Liver (tissue), 9 donors: ENCODE results near the gene RPS23. TPM values are rescaled to one million over a fixed set of nuclear protein-coding genes. Genes with fewer than 3 reads are reported as not detected.

ENCODE experiments used
- DNase-seq: peaks from one replicate; pipeline ENCODE4 v3.0.0-alpha.2; 2017; ENCODE audit warnings: low spot score
- H3K27ac ChIP-seq, 2 donors: one replicate each; pipeline ENCODE4 v1.7.0; 2013; ENCODE audit warnings: inconsistent platforms in 2 of 2, low read length in 2 of 2, control low read depth in 1 of 2, low read depth in 1 of 2, mild to moderate bottlenecking in 1 of 2
- H3K27me3 ChIP-seq, 4 donors: one replicate each; pipeline versions ENCODE4 v1.6.1 to v1.7.0; 2013; ENCODE audit warnings: low read length in 3 of 4, inconsistent platforms in 1 of 4, mild to moderate bottlenecking in 1 of 4, moderate library complexity in 1 of 4; ENCODE audit not compliant: control insufficient read depth in 4 of 4, insufficient read depth in 4 of 4
- H3K36me3 ChIP-seq, 4 donors: one replicate each; pipeline versions ENCODE4 v1.6.1 to v1.7.0; 2013; ENCODE audit warnings: low read length in 3 of 4, mild to moderate bottlenecking in 3 of 4, low read depth in 1 of 4, moderate library complexity in 1 of 4; ENCODE audit not compliant: control insufficient read depth in 4 of 4, insufficient read depth in 3 of 4
- H3K4me1 ChIP-seq, 4 donors: one replicate each; pipeline versions ENCODE4 v1.6.1 to v1.7.0; 2013; ENCODE audit warnings: low read length in 3 of 4, mild to moderate bottlenecking in 3 of 4, moderate library complexity in 1 of 4; ENCODE audit not compliant: control insufficient read depth in 4 of 4, insufficient read depth in 4 of 4
- H3K4me3 ChIP-seq, 3 donors: one replicate each; pipeline versions ENCODE4 v1.6.1 to v1.7.0; 2013; ENCODE audit warnings: low read length in 3 of 3, control low read depth in 1 of 3, low read depth in 1 of 3, mild to moderate bottlenecking in 1 of 3
- H3K9ac ChIP-seq, 2 donors: one replicate each; pipeline ENCODE4 v1.7.0; 2013; ENCODE audit warnings: low read length in 2 of 2, mild to moderate bottlenecking in 2 of 2, moderate library complexity in 2 of 2, control low read depth in 1 of 2, low read depth in 1 of 2
- H3K9me3 ChIP-seq, 4 donors: one replicate each; pipeline versions ENCODE4 v1.6.1 to v1.7.0; 2013; ENCODE audit warnings: low read length in 3 of 4; ENCODE audit not compliant: control insufficient read depth in 4 of 4
- ATF3 ChIP-seq: IDR thresholded peaks from 2 replicates; pipeline ENCODE4 v1.6.1; 2016; ENCODE audit warnings: antibody characterized with exemption
- CTCF ChIP-seq: fragments of 150-350 bp; IDR thresholded peaks from 2 replicates; pipeline ENCODE4 v1.5.1; 2017; ENCODE audit warnings: improper control_type of control experiment, low read depth, low read length; ENCODE audit not compliant: missing input control
- EGR1 ChIP-seq, 2 donors: IDR thresholded peaks; 2 replicates each; pipeline ENCODE4 v1.6.1; 2016 to 2018; ENCODE audit warnings: antibody characterized with exemption in 2 of 2, low read depth in 2 of 2
- FOXA1 ChIP-seq: IDR thresholded peaks from 2 replicates; pipeline ENCODE4 v1.6.1; 2016; ENCODE audit warnings: antibody characterized with exemption
- FOXA2 ChIP-seq: IDR thresholded peaks from 2 replicates; pipeline ENCODE4 v1.6.1; 2016; ENCODE audit warnings: antibody characterized with exemption
- GABPA ChIP-seq, 2 donors: IDR thresholded peaks in 1 of 2; conservative IDR thresholded peaks in 1 of 2; 2 replicates each; pipeline ENCODE4 v1.6.1; 2016; ENCODE audit warnings: antibody characterized with exemption in 2 of 2, mild to moderate bottlenecking in 1 of 2, moderate library complexity in 1 of 2
- HNF4G ChIP-seq: IDR thresholded peaks from 2 replicates; pipeline ENCODE4 v1.6.1; 2016; ENCODE audit warnings: antibody characterized with exemption
- JUND ChIP-seq, 2 donors: IDR thresholded peaks; 2 replicates each; pipeline ENCODE4 v1.6.1; 2016; ENCODE audit warnings: antibody characterized with exemption in 2 of 2
- NR2F2 ChIP-seq: IDR thresholded peaks from 2 replicates; pipeline ENCODE4 v1.6.1; 2016; ENCODE audit warnings: antibody characterized with exemption
- RAD21 ChIP-seq, 2 donors: IDR thresholded peaks; 2 replicates each; pipeline ENCODE4 v1.6.1; 2016; ENCODE audit warnings: antibody characterized with exemption in 2 of 2, mild to moderate bottlenecking in 2 of 2
- REST ChIP-seq: IDR thresholded peaks from 2 replicates; pipeline ENCODE4 v1.6.1; 2016; ENCODE audit warnings: antibody characterized with exemption, mild to moderate bottlenecking
- RXRA ChIP-seq, 2 donors: IDR thresholded peaks; 2 replicates each; pipeline ENCODE4 v1.6.1; 2017 to 2018; ENCODE audit warnings: antibody characterized with exemption in 2 of 2, mild to moderate bottlenecking in 1 of 2
- TAF1 ChIP-seq: conservative IDR thresholded peaks from 2 replicates; pipeline ENCODE4 v1.6.1; 2016; ENCODE audit warnings: antibody characterized with exemption, mild to moderate bottlenecking
- YY1 ChIP-seq: IDR thresholded peaks from 2 replicates; pipeline ENCODE4 v1.6.1; 2016; ENCODE audit warnings: antibody characterized with exemption, mild to moderate bottlenecking
- ZBTB33 ChIP-seq: IDR thresholded peaks from 2 replicates; pipeline ENCODE4 v1.6.1; 2016; ENCODE audit warnings: antibody characterized with exemption
- WGBS: extraction: QIAGEN DNeasy Blood & Tissue Kit; methylation state at CpG from one replicate; pipeline ENCODE4 v1.1.7; 2013; 5-methylcytosine and 5-hydroxymethylcytosine counted together
- polyA plus RNA-seq, 2 donors: library from polyadenylated mRNA; stranded (reverse) in 1 of 2; unstranded in 1 of 2; fragments of 200-250 nt in 1 of 2; fragments of >200 nt in 1 of 2; fragmentation: Nextera tagmentation in 1 of 2; extraction: Ambion mirVana in 1 of 2; gene quantifications; one replicate each; pipeline versions ENCODE4 v1.2.1 to v1.2.3, GENCODE V29; 2013 to 2015
- total RNA-seq, 2 donors: library from RNA; depleted of rRNA; stranded (reverse); fragments of >200 nt; gene quantifications; one replicate each; pipeline ENCODE4 v1.2.3, GENCODE V29; 2014
- donor health status: healthy.
- donor health status: healthy.
- donor health status: healthy.
- donor health status: healthy.
- donor health status: healthy.

Gene RPS23
- total and polyA plus RNA-seq, 4 donors = 447 to 1,610 (median 618) TPM

- no peak overlapping the region for H3K9ac ChIP-seq
- no peaks in the 10 kb centered on the region for H3K9me3 ChIP-seq
- H3K4me3 ChIP-seq = no peak overlapping the region
- no peak for DNase-seq
- no peaks in the 10 kb centered on the region for H3K27me3 ChIP-seq
- peaks cover 0 to 6% (median under 1%) of the 10 kb centered on the region in 4 donors for H3K36me3 ChIP-seq
- 93% methylated on average over 4 of the region's 4 CpGs for WGBS
- no peak overlapping the region for H3K27ac ChIP-seq
- no peaks in the 10 kb centered on the region for H3K4me1 ChIP-seq
- TF ChIP-seq NR2F2 (no peak), YY1 (no peak), FOXA2 (no peak)
Observed at GRCh38 chr5:82309091-82309531, 31.0 kb upstream of the RPS23 start.

GRCh38 chr5:82308416-82308815 lies 30.3 kb upstream of the RPS23 start:
- no peak for DNase-seq
- Histone ChIP-seq H3K27me3 (no peaks in the 10 kb centered on the region), H3K27ac (no peak overlapping the region), H3K9me3 (no peaks in the 10 kb centered on the region), H3K4me3 (no peak overlapping the region), H3K9ac (no peak overlapping the region), H3K36me3 (peaks cover 0 to 4% (median under 1%) of the 10 kb centered on the region in 4 donors), H3K4me1 (no peaks in the 10 kb centered on the region)
- TF ChIP-seq REST (no peak), CTCF (no peak), TAF1 (no peak), YY1 (no peak), EGR1 (IDR thresholded peaks at IDR 0.05; ENCODE audit: low read depth in 2 of 2) (no peak), JUND (IDR thresholded peaks at IDR 0.05) (no peak), GABPA (IDR thresholded peaks at IDR 0.05 in 1 of 2, conservative IDR thresholded peaks at IDR 0.05 in 1 of 2) (no peak)
- WGBS = 100% methylated on average over 1 of the region's 1 CpG

- Histone ChIP-seq H3K27me3 (no peaks in the 10 kb centered on the region), H3K36me3 (peaks cover 0 to 4% (median under 1%) of the 10 kb centered on the region in 4 donors), H3K27ac (no peak overlapping the region), H3K9ac (no peak overlapping the region), H3K4me1 (no peaks in the 10 kb centered on the region), H3K9me3 (no peaks in the 10 kb centered on the region), H3K4me3 (no peak overlapping the region)
- WGBS = 91% methylated on average over 3 of the region's 3 CpGs
- no peak for DNase-seq
- no peak for TF ChIP-seq HNF4G
- no peak for TF ChIP-seq FOXA2
- no peak for TF ChIP-seq TAF1
- TF ChIP-seq ZBTB33 = no peak
- TF ChIP-seq RAD21 (IDR thresholded peaks at IDR 0.05) = no peak
- no peak for TF ChIP-seq RXRA (IDR thresholded peaks at IDR 0.05)
- TF ChIP-seq YY1 = no peak
- TF ChIP-seq JUND (IDR thresholded peaks at IDR 0.05) = no peak
- TF ChIP-seq ATF3 = no peak
- TF ChIP-seq FOXA1 = no peak
- no peak for TF ChIP-seq CTCF
Observed at GRCh38 chr5:82307451-82307850, 29.3 kb upstream of the RPS23 start.
